Activated CD4-positive, alpha-beta T cell treated with anti-CD3 and anti-CD28 coated beads, Interleukin-2, amount 50 U/mL, for 24 hours (primary cell): ENCODE measurements around the gene BDNF.

ENCODE experiments used
- DNase-seq, 2 donors: peaks; one replicate each; pipeline ENCODE4 v3.0.0-alpha.2; 2020; ENCODE audit warnings: low read depth in 1 of 2, low spot score in 1 of 2

The BDNF gene

DNA sequence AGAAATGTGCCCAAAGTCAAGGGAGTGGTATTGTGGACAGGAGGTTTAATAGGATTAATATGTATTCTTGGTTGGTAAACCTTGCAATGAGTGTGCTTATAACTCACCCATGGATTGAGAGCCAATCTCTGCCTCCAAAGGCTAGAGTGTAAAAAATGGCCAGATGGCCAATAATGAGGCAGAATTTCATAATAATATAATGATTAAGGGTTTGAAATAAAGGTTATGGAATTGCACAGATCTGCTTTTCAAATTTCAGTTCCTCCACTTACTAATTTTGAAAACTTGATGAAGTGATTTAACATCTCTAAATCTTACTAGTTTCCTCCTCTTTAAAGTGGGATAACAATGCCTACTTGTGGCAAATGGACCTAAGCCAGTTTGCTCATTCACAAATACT, 94.8 kb downstream of the BDNF start:
- DNase-seq, result no peak
